ENCODE data around the gene FDX1.

GRCh38 chr11:110470716-110471115, 41.0 kb downstream of the FDX1 start:
- TF ChIP-seq EZH2phosphoT487 (IDR thresholded peaks at IDR 0.05; ENCODE audit: borderline replicate concordance) (no peak), CTCF (IDR thresholded peaks at IDR 0.05 in 2 of 3, conservative IDR thresholded peaks at IDR 0.05 in 1 of 3; ENCODE audit: borderline replicate concordance in 1 of 3, insufficient read depth in 1 of 3, low read depth in 2 of 3, low read length in 2 of 3) (no peak), YY1 (IDR thresholded peaks at IDR 0.05; ENCODE audit: extremely low read depth, insufficient replicate concordance, low read depth, low read length) (no peak), SP1 (IDR thresholded peaks at IDR 0.05; ENCODE audit: low read depth) (no peak), JUND (IDR thresholded peaks at IDR 0.05) (no peak), POLR2A (IDR thresholded peaks at IDR 0.05; ENCODE audit: borderline replicate concordance, extremely low read depth, insufficient read depth, insufficient read length) (no peak), CEBPB (IDR thresholded peaks at IDR 0.05; ENCODE audit: low read depth) (no peak), EZH2 (IDR thresholded peaks at IDR 0.05) (no peak)

Measured in HCT116 (cell line).